Loucy (cell line): ENCODE measurements around the gene FCN2.

Experiments used
- CTCF ChIP-seq: fragments of 200-600 bp; sonication (generic); conservative IDR thresholded peaks from 2 replicates; pipeline ENCODE4 v1.5.1; 2014; ENCODE audit warnings: mild to moderate bottlenecking, antibody characterized with exemption, low read length
- EZH2phosphoT487 ChIP-seq: fragments of 200-600 bp; IDR thresholded peaks from 2 replicates; pipeline ENCODE4 v1.6.1; 2018; ENCODE audit warnings: antibody characterized with exemption, mild to moderate bottlenecking, moderate library complexity, borderline replicate concordance

GRCh38 chr9:134919303-134919702, 38.7 kb downstream of the FCN2 start:
- TF ChIP-seq EZH2phosphoT487 (no peak), CTCF (no peak)
